GM04504 (cell line): ENCODE data around the gene INTS1.
"Not testable (repeated sequence)": the region's sequence is repeated elsewhere in the genome, so short reads cannot be mapped to it uniquely, and the experiment has no call there.

Experiments used
- DNase-seq: peaks from one replicate; pipeline ENCODE4 v3.0.0-alpha.2; 2012; ENCODE audit warnings: low read depth

INTS1 gene

GRCh38 chr7:1447112-1447511 is 57.1 kb downstream of the INTS1 start:
- no peak for DNase-seq

- DNase-seq, result no peak
Measured at GRCh38 chr7:1446620-1447032, 57.6 kb downstream of the INTS1 start.

DNA sequence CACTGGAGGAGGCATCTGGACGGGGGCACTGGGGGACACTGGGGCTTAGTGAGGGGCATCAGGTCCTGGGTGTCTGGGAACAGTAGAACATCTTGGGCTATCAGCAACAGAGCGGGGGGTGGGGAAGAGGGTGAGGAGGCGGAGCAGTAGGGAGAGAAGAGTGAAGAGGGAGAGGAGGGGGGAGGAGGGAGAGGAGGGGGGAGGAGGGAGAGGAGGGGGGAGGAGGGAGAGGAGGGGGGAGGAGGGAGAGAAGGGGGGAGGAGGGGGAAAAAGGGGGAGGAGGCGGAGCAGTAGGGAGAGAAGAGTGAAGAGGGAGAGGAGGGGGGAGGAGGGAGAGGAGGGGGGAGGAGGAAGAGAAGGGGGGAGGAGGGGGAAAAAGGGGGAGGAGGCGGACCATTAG is 58.2 kb downstream of the INTS1 start:
- DNase-seq, result not testable (repeated sequence)

DNA sequence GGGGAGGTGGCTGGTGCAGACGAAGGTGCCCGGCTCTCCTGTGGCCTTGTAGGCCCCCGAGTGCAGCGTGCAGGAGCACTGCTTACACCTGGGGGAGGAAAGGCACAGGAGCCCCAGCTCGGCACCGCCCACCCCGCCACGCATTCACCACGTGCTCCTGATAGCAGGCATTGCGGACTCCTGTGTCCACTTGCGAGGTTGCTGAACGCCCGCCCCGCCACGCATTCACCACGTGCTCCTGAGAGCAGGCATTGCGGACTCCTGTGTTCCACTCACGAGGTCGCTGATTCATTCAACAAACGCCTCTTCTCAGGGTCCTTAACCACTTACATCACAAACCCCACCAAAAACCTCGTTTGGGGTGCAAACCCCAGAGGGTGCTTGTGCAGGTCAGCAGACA is 58.8 kb downstream of the INTS1 start:
- no peak for DNase-seq

DNA sequence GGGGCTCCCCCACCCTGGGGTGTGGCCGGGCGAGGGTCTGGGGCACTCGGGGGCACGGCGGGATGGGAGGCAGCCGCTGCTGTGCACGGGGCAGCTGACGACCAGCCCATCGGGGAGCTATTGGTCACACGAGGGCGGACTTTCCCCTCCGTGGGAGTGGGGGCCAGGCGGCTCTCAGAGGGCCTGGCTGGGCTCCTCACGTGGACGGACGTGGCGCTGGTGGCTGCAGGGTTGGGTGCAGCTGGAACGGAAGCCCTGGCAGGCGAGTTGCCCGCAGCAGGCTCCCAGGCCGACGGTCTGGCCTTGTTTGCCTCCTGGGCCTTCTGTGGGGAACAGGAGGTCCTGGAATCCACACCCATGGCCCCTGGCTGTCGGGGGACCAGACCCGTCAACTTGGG is 59.3 kb downstream of the INTS1 start:
- no peak for DNase-seq

GRCh38 chr7:1444214-1444924 is 59.8 kb downstream of the INTS1 start:
- DNase-seq, result no peak

- not testable (repeated sequence) for DNase-seq
Measured at GRCh38 chr7:1443587-1444200, 60.5 kb downstream of the INTS1 start.

GRCh38 chr7:1442355-1443124 is 61.6 kb downstream of the INTS1 start:
- no peak for DNase-seq

GRCh38 chr7:1441615-1442354 is 62.4 kb downstream of the INTS1 start:
- DNase-seq, result no peak

DNA sequence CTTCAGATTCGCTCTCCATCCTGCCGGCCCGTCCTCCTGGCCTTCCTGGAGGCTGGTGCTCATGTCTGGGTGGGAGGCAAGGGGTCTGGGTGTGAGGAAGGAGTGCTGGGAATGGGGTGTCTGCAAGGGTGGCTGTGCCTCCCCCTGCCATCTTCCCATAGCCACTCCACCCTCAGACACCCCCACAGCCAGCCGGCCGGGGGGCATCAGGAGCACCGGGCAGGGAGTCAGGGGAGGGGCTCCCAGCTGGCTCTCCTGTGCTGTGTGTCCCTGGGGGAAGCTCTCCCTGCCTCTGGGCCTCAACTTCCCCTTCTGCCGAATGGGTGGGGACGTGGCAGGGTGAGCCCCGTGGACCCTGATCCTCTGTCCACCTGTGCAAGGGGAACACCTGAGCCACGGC is 63.6 kb downstream of the INTS1 start:
- DNase-seq, result no peak

DNA sequence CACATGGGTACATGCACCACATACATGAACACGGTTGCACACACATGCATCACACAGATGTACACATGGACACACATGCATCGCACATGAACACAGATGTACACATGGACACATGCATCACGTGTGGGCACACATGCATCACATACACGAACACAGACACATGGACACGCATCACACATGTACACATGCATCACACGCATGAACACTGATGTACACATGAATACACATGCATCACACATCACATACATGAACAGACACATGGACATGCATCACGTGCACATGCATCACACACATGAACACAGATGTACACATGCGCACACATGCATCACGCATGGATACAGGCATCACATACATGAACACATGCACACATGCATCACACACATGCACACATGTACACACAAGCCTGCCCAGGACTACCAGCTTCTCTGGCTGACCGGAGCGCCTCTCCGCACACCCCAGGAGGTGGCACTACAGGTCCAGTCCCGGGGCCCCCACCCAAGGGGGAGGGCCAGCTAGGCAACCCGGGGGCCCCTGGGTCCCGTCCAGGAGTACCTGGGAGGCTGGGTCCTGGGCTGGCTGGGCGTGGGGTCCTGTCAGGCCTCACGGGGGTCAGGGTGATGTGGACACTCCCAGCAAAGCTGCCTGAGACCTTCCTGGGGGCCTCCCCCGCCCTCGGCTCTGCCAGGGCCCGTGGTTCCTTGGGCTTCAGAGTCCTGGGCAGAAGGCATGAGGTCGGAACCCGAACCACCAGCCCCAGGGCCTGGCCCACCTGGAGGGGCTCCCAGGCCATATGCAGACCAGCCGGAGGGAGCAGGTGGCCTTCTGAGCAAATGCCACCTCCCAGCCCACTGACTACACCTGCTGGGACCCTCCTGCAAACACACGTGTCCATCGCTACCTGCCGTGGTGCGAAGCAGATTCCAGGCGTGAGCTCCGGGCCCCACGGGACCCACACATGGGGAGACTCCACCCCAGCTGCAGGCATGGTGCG is 64.5 kb downstream of the INTS1 start:
- DNase-seq, result no peak

DNA sequence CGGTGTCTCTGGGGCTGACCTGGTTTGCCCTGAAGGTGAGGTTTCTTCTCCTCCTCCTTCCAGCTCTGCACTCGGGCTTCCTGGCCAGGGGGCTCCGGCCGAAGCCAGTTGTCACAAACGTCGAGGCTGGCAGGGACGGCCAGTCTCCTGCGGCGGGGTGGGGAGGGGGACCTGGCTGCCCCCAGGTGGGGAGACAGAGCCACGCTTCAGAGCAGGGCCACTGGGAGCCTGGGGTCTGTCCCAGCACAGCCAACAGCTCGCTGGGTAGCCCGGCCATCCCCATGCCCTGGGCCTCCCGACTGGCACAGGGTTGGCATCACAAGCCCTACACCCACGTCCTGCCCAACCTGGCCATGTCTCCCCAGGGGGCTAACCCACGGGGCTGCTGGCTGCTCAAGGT is 65.4 kb downstream of the INTS1 start:
- no peak for DNase-seq

DNA sequence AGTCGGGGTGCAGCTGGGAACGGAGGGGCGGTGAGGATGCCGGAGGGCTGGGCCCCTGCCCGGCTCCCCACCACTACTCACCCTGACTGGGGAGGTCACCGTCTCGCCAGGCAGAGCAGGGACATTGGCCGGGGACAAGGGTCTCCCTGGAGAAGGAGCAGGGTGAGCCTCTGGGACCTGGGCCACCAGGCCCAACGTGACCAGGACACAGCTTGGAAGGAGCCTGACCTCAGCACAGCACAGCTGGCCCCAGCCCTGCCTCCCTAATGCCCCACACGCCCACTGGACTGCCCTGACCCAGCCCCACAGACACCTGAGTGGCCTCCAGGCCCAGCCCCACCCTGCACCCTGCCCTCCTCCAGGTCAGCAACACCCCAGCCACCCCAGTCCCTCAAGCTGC is 66.0 kb downstream of the INTS1 start:
- DNase-seq, result no peak

- DNase-seq, result no peak
Measured at GRCh38 chr7:1437155-1437880, 66.9 kb downstream of the INTS1 start.

DNA sequence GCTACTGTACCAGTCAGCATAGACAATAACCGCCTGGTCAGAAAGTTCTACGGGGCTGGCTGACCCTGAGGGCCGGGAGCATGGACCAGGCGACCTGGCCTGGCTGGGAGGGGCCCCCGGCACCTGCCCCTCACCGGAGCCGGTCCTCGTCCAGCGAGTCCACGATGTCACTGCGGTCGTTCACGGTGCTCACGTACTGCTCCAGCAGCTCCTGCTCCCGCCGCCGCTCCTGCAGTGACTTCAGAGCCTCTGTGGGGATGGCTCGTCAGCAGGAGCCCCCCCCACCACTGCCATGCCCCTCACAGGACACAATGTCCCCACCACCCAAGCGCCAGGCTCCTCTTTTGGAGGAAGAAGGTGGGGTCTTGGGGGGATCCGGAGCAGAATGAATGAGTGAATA is 67.6 kb downstream of the INTS1 start:
- DNase-seq, result no peak

GRCh38 chr7:1434891-1435670 is 69.1 kb downstream of the INTS1 start:
- no peak for DNase-seq

- no peak for DNase-seq
Measured at GRCh38 chr7:1434165-1434718, 69.9 kb downstream of the INTS1 start.

- DNase-seq, result no peak
Measured at GRCh38 chr7:1433128-1433920, 70.9 kb downstream of the INTS1 start.
